MM.1S (cell line): ENCODE results near the gene HMGCS2.

ENCODE experiments used
- CTCF ChIP-seq: fragments of 300-600 bp; sonication (generic); IDR thresholded peaks from 2 replicates; pipeline ENCODE4 v1.5.1; 2016; ENCODE audit warnings: antibody characterized with exemption, low read length, mixed read lengths
- EZH2 ChIP-seq: fragments of 300-600 bp; sonication (generic); optimal IDR thresholded peaks from 2 replicates; pipeline ENCODE3; 2017; ENCODE audit warnings: low read depth, mild to moderate bottlenecking, antibody characterized with exemption, low read length, mixed read lengths
- EZH2phosphoT487 ChIP-seq: fragments of 300-600 bp; sonication (generic); IDR thresholded peaks from 2 replicates; pipeline ENCODE4 v1.6.1; 2018; ENCODE audit warnings: antibody characterized with exemption, low read length

- TF ChIP-seq CTCF = no peak
- no peak for TF ChIP-seq EZH2
- TF ChIP-seq EZH2phosphoT487 = no peak
Observed at GRCh38 chr1:119752592-119752991, 16.1 kb downstream of the HMGCS2 start.
